Measurements from ENCODE around the gene PRKN. TPM values are rescaled to one million over a fixed set of nuclear protein-coding genes. Genes with fewer than 3 reads are reported as not detected.
A peak's percentile ranks its signal among the peaks of the same experiment; 100 is the strongest.

The PRKN gene
- total and polyA plus RNA-seq, 2 donors (not counting 1 experiment from before 2014, with no cell fraction given) = 0.43 to 4.6 TPM

DNA sequence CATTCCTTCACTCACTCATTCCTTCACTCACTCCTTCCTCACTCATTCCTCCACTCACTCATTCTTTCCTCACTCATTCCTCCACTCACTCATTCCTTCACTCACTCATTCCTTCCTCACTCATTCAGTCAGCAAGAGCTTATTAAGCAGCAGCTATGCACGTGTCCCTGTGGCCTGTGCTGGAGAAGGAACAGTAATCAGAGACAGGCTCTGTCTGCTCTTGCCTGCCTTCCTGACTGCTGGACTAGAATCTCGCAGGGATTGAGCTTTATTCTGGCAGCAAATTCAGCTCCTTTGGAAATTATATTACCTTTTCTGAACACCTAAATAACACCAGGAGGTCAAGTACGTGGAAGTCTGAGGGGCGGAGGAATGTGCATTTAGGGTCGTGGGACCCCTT, 1314.8 kb downstream of the PRKN start:
- TF ChIP-seq EZH2 (IDR thresholded peaks at IDR 0.05; ENCODE audit: low read length, missing control alignments) = no peak
- TF ChIP-seq, protein P1, sequence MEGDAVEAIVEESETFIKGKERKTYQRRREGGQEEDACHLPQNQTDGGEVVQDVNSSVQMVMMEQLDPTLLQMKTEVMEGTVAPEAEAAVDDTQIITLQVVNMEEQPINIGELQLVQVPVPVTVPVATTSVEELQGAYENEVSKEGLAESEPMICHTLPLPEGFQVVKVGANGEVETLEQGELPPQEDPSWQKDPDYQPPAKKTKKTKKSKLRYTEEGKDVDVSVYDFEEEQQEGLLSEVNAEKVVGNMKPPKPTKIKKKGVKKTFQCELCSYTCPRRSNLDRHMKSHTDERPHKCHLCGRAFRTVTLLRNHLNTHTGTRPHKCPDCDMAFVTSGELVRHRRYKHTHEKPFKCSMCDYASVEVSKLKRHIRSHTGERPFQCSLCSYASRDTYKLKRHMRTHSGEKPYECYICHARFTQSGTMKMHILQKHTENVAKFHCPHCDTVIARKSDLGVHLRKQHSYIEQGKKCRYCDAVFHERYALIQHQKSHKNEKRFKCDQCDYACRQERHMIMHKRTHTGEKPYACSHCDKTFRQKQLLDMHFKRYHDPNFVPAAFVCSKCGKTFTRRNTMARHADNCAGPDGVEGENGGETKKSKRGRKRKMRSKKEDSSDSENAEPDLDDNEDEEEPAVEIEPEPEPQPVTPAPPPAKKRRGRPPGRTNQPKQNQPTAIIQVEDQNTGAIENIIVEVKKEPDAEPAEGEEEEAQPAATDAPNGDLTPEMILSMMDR (conservative IDR thresholded peaks at IDR 0.05 in 1 of 2, IDR thresholded peaks at IDR 0.05 in 1 of 2; ENCODE audit: low read depth in 1 of 2, low read length in 2 of 2) = no peak
- no peak for DNase-seq (ENCODE audit: low read depth in 2 of 2)
- H3K4me1 ChIP-seq (ENCODE audit: control insufficient read depth, extremely low read depth, insufficient read depth, low read length) = peaks cover 7% of the 10 kb centered on the region
- H3K27me3 ChIP-seq (ENCODE audit: control insufficient read depth, insufficient read depth, low read length) = no peaks in the 10 kb centered on the region
- no peak overlapping the region for H2AFZ ChIP-seq (ENCODE audit: low read length)
- H3K9ac ChIP-seq (ENCODE audit: insufficient read depth, low read length) = no peak overlapping the region
- no peak overlapping the region for H3K4me3 ChIP-seq (replicated peaks in 1 of 4; ENCODE audit: control extremely low read depth in 1 of 4, insufficient read depth in 1 of 4, low read depth in 3 of 4, low read length in 4 of 4)
- H3K4me2 ChIP-seq (ENCODE audit: extremely low read depth, insufficient read depth, low read length) = no peak overlapping the region
- H3K27ac ChIP-seq (ENCODE audit: insufficient read depth, low read length) = no peak overlapping the region
- H4K20me1 ChIP-seq (ENCODE audit: control insufficient read depth, extremely low read depth, insufficient read depth, low read length) = no peaks in the 10 kb centered on the region
- no peaks in the 10 kb centered on the region for H3K79me2 ChIP-seq (ENCODE audit: control insufficient read depth, insufficient read depth, low read length)
- H3K36me3 ChIP-seq (ENCODE audit: control insufficient read depth, insufficient read depth, low read length) = no peaks in the 10 kb centered on the region
- no peaks in the 10 kb centered on the region for H3K9me3 ChIP-seq (ENCODE audit: control insufficient read depth, insufficient read depth, low read depth, low read length)

DNA sequence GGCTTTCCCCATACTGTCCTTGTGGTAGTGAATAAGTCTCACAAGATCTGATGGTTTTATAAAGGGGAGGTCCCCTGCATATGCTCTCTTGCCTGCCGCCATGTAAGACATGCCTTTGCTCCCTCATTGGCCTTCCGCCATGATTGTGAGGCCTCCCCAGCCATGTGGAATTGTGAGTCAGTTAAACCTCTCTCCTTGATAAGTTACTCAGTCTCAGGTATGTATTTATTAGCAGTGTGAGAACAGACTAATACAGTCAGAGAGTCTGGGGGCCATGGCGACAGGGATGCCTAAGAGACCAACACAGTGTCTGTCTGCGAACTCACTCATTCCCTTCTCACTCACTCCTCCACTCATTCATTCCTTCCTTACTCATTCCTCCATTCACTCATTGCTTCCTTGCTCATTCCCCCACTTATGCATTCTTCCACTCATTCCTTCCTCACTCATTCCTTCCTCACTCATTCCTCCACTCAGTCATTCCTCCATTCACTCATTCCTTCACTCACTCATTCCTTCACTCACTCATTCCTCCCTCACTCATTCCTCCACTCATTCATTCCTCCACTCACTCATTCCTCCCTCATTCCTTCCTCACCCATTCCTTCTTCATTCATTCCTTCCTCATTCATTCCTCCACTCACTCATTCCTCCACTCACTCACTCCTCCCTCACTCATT, 1316.2 kb downstream of the PRKN start:
- TF ChIP-seq, protein P1 (conservative IDR thresholded peaks at IDR 0.05 in 1 of 2, IDR thresholded peaks at IDR 0.05 in 1 of 2; ENCODE audit: low read depth in 1 of 2, low read length in 2 of 2) = no peak
- no peak for TF ChIP-seq EZH2 (IDR thresholded peaks at IDR 0.05; ENCODE audit: low read length, missing control alignments)
- DNase-seq (ENCODE audit: low read depth in 2 of 2) = peak in 1 of 2 donors; percentile 63

DNA sequence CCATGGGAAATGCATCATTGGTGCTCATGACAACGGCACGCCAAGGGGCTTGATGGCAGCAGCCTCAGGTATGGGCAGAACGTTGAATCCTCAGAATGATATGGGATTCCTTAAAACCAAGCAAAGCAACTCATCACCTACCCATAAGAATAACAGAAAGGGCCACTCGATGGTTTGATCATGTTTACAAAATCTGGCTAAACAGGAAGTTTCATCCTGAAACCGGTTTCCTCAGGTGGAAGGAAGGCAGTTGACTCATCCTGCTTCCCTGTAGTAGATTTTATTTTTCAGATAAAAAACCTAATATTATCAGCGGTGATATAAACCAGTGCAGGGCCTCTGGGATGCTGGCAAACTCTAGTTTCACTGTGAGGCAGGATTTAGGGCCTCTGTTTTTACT, 1316.8 kb downstream of the PRKN start:
- Histone ChIP-seq H3K4me2 (ENCODE audit: extremely low read depth, insufficient read depth, low read length) (no peak overlapping the region), H2AFZ (ENCODE audit: low read length) (no peak overlapping the region), H3K4me3 (replicated peaks in 1 of 4; ENCODE audit: control extremely low read depth in 1 of 4, insufficient read depth in 1 of 4, low read depth in 3 of 4, low read length in 4 of 4) (no peak overlapping the region), H3K4me1 (ENCODE audit: control insufficient read depth, extremely low read depth, insufficient read depth, low read length) (peaks cover 3% of the 10 kb centered on the region), H3K36me3 (ENCODE audit: control insufficient read depth, insufficient read depth, low read length) (no peaks in the 10 kb centered on the region), H3K79me2 (ENCODE audit: control insufficient read depth, insufficient read depth, low read length) (no peaks in the 10 kb centered on the region), H3K27ac (ENCODE audit: insufficient read depth, low read length) (no peak overlapping the region), H3K27me3 (ENCODE audit: control insufficient read depth, insufficient read depth, low read length) (no peaks in the 10 kb centered on the region), H3K9ac (ENCODE audit: insufficient read depth, low read length) (no peak overlapping the region), H3K9me3 (ENCODE audit: control insufficient read depth, insufficient read depth, low read depth, low read length) (no peaks in the 10 kb centered on the region), H4K20me1 (ENCODE audit: control insufficient read depth, extremely low read depth, insufficient read depth, low read length) (no peaks in the 10 kb centered on the region)
- TF ChIP-seq EZH2 (IDR thresholded peaks at IDR 0.05; ENCODE audit: low read length, missing control alignments) = no peak
- TF ChIP-seq, protein P1 (conservative IDR thresholded peaks at IDR 0.05 in 1 of 2, IDR thresholded peaks at IDR 0.05 in 1 of 2; ENCODE audit: low read depth in 1 of 2, low read length in 2 of 2) = no peak
- no peak for DNase-seq (ENCODE audit: low read depth in 2 of 2)

More for the DNA sequence above, 1316.2 kb downstream of the PRKN start:
- Histone ChIP-seq H4K20me1 (ENCODE audit: control insufficient read depth, extremely low read depth, insufficient read depth, low read length) (no peaks in the 10 kb centered on the region), H2AFZ (ENCODE audit: low read length) (no peak overlapping the region), H3K4me3 (replicated peaks in 1 of 4; ENCODE audit: control extremely low read depth in 1 of 4, insufficient read depth in 1 of 4, low read depth in 3 of 4, low read length in 4 of 4) (no peak overlapping the region), H3K4me1 (ENCODE audit: control insufficient read depth, extremely low read depth, insufficient read depth, low read length) (peaks cover 2% of the 10 kb centered on the region), H3K27me3 (ENCODE audit: control insufficient read depth, insufficient read depth, low read length) (no peaks in the 10 kb centered on the region), H3K4me2 (ENCODE audit: extremely low read depth, insufficient read depth, low read length) (no peak overlapping the region), H3K27ac (ENCODE audit: insufficient read depth, low read length) (no peak overlapping the region), H3K36me3 (ENCODE audit: control insufficient read depth, insufficient read depth, low read length) (no peaks in the 10 kb centered on the region), H3K9ac (ENCODE audit: insufficient read depth, low read length) (no peak overlapping the region), H3K79me2 (ENCODE audit: control insufficient read depth, insufficient read depth, low read length) (no peaks in the 10 kb centered on the region), H3K9me3 (ENCODE audit: control insufficient read depth, insufficient read depth, low read depth, low read length) (no peaks in the 10 kb centered on the region)

Data from fibroblast of lung (primary cell).